Stimulated activated CD4-positive, alpha-beta T cell treated with anti-CD3 and anti-CD28 coated beads, Interleukin-2, amount 100 ng/mL, for 24 hours (primary cell): Measurements from ENCODE around the gene KIF18B.

Experiments used
- DNase-seq, 2 donors: peaks; one replicate each; pipeline ENCODE4 v3.0.0-alpha.2; 2020

The KIF18B gene

GRCh38 chr17:44947461-44948314 lies at the start of gene KIF18B:
KIF18B (minus strand) TSS chr17:44947773; CDS start chr17:44936344, 11,429 bp downstream.
- peak; percentile 87 to 93 for DNase-seq

GRCh38 chr17:44996304-44996703 lies 48.7 kb upstream of the KIF18B start:
- no peak for DNase-seq

DNA sequence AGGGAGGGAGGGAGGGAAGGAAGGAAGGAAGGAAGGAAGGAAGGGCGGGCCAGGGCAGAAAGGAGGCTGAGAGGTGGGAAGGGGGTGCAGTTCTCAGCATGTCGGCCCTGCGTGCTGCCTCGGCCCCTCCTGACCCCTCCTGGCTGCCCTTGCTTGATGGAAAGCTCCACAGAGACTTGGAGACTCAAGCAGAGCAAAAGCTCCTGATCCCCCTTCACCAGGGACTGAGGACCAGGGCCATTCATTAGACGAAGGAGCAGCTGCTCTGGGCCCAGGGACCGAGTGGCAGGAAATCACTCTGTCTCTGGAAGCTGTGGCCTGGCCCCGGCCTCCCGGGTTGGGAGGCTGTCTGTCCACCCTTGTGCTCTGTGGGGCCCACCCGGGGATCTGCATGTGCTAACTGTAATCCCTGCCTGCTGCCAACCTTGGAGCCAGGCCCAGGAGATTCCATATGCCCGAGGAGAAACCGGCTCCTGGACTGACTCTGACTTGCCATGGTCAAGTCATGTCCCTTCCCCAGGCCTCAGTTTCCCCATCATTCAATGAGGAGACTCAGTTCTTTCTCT lies 47.9 kb upstream of the KIF18B start:
- no peak for DNase-seq

DNA sequence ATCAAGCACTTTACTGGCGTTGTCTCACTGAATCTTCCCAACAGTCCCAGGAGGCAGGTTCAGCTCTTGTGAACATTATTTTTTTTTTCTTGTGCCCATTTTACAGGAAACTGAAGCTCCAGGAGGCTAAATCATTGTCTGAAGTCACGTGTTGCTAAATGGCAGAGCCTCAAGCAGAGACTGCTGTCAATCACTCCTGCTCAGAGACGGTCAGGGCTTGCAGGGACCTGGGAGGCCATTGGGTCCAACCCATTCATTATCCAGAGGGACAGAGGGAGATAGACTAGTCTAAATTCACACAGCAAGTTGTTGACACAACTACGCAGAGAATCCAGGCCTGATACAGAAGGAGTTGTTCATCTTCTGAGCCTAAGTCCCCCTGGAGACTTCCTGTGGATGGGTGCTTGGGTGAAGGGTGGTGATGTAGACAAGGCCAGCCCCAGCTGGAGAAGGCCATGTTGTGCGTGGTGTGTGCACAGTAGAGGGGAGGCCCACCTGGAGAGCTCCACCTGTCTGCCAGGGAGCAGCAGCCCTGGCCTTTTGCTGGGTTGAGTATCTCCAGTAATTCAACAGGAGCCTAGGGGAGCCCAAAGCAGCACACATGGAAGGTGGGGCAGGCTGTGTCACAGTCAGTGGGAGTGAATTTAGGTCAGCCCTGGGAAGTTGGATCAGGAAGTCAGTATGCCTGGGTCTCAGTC lies 44.8 kb upstream of the KIF18B start:
- DNase-seq = no peak

DNA sequence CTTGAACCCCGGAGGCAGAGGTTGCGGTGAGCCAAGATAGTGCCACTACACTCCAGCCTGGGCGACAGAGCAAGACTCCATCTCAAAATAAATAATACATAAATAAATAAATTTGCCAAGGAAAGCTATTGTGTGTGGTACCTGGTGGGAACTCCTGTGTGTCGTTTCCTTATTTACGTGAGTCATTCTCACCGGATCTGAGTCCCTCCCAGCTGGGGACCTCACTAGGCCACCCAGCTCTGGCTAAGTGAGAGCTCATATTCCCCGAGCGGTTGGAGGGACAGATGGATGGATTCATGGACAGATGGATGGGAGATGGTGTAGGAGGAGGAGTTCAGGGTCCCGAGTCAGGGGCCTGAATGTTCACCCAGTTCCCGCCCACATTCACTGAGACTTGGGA lies 43.4 kb upstream of the KIF18B start:
- no peak for DNase-seq

DNA sequence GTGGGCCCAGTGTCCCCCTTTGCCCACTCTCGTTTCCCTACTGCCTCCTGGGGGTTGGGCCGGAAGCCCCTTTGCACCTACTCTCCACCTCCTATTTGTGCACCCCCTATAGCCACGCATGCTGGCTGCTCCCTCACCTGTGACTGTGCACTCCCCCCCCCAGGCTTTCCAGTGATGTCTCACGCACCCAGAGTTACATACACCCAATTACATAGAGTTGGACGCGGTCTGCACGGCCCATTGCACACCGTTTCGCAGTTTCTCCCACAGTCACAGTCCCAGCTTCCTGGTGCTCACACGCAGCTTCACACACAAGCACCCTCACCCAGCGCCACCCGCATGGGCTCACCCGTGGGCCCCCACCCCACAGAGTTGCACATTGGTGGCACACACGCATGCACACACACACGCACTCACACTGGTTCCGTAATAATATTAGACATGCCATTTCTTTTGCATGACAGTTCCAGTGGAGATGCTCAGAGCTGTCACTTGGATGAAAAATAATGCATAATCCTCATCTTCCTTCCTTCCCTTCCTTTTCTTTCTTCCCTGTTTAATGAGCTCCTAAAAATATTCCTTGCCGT lies 42.1 kb upstream of the KIF18B start:
- DNase-seq = no peak

GRCh38 chr17:44988044-44988942 lies 40.7 kb upstream of the KIF18B start:
- no peak for DNase-seq

GRCh38 chr17:44983563-44983962 lies 36.0 kb upstream of the KIF18B start:
- no peak for DNase-seq

GRCh38 chr17:44982113-44982702 lies 34.6 kb upstream of the KIF18B start:
- no peak for DNase-seq

- no peak for DNase-seq
Measured at GRCh38 chr17:44981221-44981968, 33.8 kb upstream of the KIF18B start.

GRCh38 chr17:44979426-44979995 lies 31.9 kb upstream of the KIF18B start:
- DNase-seq = no peak

GRCh38 chr17:44978807-44979206 lies 31.2 kb upstream of the KIF18B start:
- no peak for DNase-seq

DNA sequence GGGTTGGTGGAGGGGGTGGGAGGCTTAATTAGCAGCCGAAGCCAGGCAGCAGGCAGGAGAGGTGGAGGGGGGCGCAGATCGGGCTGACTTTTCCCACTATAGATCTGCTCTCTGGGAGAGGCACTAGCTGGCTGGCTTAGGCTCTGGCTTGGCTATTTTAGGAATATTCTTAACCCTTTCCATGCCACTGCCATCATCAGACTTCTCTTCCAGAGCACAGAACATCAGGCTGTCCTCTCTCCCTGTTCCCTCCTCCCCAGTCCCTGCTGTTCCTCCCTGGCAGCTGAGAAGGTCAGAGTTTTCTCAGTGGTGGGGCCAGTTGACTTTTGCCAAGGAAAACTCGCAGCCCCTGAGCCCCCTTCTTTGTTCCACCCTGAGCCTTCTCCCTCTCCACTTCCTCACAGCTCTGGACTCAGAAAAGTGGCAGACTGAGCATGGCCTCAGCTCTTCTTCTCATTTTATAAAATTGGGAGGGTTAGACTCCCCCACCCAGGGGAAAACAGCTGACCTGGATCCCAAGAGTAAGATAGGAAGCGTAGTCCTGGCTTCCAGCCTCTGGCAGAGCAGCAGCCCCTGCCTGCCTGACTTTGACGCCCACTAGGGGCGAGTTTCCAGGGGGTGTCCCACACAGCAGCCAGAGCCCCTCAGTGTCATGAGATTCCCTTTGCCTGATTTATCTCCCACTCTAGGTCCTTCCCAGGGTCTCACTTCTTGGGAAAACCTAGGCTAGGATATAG lies 30.4 kb upstream of the KIF18B start:
- no peak for DNase-seq

DNA sequence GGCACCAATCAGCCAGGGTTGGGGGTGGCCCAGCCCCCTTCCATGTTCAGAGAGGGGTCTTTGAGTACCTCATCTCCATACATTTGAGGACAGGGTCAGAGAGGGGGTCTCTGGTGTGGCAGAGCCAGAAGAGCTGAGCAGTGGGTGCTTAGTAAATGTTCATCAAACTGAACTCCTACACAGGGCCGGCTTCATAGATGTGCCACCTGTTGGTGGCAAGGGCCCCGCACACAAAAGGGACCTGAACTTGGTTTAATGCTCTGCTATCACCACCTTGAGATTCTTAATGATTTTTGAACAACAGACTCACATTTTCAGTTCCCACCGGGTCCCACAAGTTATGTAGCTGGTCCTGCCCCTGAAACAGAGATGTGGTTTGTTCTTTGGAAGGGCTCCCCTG lies 29.5 kb upstream of the KIF18B start:
- no peak for DNase-seq

GRCh38 chr17:44976206-44976605 lies 28.6 kb upstream of the KIF18B start:
- DNase-seq = no peak

DNA sequence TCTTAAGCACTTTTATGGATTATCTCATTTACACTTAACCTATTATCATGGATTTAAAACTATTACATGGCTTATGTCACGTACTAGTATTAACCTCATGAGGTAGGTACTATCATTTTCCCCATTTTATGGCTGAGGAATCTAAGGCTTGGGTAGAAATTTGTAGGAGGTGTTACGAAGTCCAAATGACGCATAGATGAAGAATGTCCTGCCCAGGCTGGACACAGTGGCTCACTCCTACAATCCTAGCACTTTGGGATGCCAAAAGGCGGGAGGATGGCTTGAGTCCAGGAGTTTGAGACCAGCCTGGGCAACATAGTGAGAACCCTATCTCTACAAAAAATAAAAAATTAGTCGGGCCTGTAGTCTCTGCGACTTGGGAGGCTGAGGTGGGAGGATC lies 25.4 kb upstream of the KIF18B start:
- DNase-seq = no peak

DNA sequence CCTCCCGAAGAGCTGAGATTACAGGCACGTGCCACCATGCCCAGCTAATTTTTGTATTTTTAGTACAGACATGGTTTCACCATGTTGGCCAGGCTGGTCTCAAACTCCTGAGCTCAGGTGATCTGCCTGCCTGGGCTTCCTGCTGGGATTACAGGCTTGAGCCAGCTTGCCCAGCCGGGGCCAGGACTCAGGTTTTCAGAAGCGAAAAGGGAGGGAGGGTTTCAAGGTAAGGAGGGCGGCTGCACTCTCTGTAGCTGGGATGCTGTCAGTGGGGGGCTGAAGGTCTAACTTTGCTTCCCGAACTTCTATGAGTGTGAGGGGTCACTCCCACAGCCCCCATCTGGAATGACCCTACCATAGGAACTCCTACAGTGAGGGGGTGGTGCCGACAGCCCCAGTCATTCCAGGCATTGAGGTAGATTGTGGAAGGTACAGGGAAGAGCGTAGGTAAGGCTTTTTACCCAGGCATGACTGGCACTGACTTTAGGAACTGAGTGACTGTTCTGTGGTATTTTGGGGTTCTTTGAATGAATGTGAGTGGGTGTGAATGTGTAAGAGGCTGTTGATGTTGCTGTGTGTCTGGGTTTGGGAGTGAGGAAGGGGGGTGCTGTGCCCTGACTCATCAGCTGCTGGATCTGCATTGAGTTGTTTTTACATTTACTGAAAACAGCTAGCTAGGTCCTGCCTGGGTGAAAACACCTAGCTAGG lies 24.4 kb upstream of the KIF18B start:
- peak; percentile 62 to 71 for DNase-seq

GRCh38 chr17:44970136-44970741 lies 22.7 kb upstream of the KIF18B start:
- DNase-seq = peak in 1 of 2 donors; percentile 47
